ENCODE results near the gene EGFL8. TPM values are rescaled to one million over a fixed set of nuclear protein-coding genes. Genes with fewer than 3 reads are reported as not detected.

EGFL8 gene
- total and polyA plus RNA-seq, 4 donors, result 1.8 to 8.2 (median 1.9) TPM

GRCh38 chr6:32195652-32195901, 31.2 kb downstream of the EGFL8 start:
- no peaks in the 10 kb centered on the region for H3K36me3 ChIP-seq (ENCODE audit: control insufficient read depth in 4 of 4, insufficient read depth in 3 of 4, low read depth in 1 of 4, low read length in 3 of 4)
- WGBS, result under 1% methylated on average over 25 of the region's 25 CpGs
- H3K27ac ChIP-seq (ENCODE audit: low read depth in 1 of 2, low read length in 2 of 2), result peak overlapping the region; percentile 92 to 99
- H3K9ac ChIP-seq (ENCODE audit: low read depth in 1 of 2, low read length in 2 of 2), result no peak overlapping the region
- H3K9me3 ChIP-seq (ENCODE audit: control insufficient read depth in 4 of 4, low read length in 3 of 4), result no peaks in the 10 kb centered on the region
- H3K4me3 ChIP-seq (ENCODE audit: low read depth in 1 of 3, low read length in 3 of 3), result peak overlapping the region in 1 of 3 donors; percentile 54
- TF ChIP-seq HNF4A (conservative IDR thresholded peaks at IDR 0.05) (peak in 1 of 2 donors; percentile 37), RAD21 (IDR thresholded peaks at IDR 0.05) (peak; percentile 44 to 73), YY1 (IDR thresholded peaks at IDR 0.05) (peak; percentile 86), MAX (IDR thresholded peaks at IDR 0.05) (peak; percentile 65), JUND (IDR thresholded peaks at IDR 0.05) (no peak), NR2F2 (IDR thresholded peaks at IDR 0.05) (peak; percentile 17), HNF4G (IDR thresholded peaks at IDR 0.05) (no peak), FOXA1 (IDR thresholded peaks at IDR 0.05) (peak; percentile 74), RXRA (IDR thresholded peaks at IDR 0.05) (peak in 1 of 2 donors; percentile 54), TAF1 (conservative IDR thresholded peaks at IDR 0.05) (no peak), ZBTB33 (IDR thresholded peaks at IDR 0.05) (peak; percentile 73), SP1 (IDR thresholded peaks at IDR 0.05) (peak; percentile 91), CTCF (IDR thresholded peaks at IDR 0.05; ENCODE audit: low read depth, low read length, missing input control) (peak; percentile 80), EGR1 (IDR thresholded peaks at IDR 0.05; ENCODE audit: low read depth in 2 of 2) (peak in 1 of 2 donors; percentile 95), FOXA2 (IDR thresholded peaks at IDR 0.05) (no peak), GABPA (IDR thresholded peaks at IDR 0.05 in 1 of 2, conservative IDR thresholded peaks at IDR 0.05 in 1 of 2) (peak in 1 of 2 donors; percentile 84)
- TF ChIP-seq, protein P1, sequence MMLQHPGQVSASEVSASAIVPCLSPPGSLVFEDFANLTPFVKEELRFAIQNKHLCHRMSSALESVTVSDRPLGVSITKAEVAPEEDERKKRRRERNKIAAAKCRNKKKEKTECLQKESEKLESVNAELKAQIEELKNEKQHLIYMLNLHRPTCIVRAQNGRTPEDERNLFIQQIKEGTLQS (IDR thresholded peaks at IDR 0.05), result no peak
- TF ChIP-seq, protein P2, sequence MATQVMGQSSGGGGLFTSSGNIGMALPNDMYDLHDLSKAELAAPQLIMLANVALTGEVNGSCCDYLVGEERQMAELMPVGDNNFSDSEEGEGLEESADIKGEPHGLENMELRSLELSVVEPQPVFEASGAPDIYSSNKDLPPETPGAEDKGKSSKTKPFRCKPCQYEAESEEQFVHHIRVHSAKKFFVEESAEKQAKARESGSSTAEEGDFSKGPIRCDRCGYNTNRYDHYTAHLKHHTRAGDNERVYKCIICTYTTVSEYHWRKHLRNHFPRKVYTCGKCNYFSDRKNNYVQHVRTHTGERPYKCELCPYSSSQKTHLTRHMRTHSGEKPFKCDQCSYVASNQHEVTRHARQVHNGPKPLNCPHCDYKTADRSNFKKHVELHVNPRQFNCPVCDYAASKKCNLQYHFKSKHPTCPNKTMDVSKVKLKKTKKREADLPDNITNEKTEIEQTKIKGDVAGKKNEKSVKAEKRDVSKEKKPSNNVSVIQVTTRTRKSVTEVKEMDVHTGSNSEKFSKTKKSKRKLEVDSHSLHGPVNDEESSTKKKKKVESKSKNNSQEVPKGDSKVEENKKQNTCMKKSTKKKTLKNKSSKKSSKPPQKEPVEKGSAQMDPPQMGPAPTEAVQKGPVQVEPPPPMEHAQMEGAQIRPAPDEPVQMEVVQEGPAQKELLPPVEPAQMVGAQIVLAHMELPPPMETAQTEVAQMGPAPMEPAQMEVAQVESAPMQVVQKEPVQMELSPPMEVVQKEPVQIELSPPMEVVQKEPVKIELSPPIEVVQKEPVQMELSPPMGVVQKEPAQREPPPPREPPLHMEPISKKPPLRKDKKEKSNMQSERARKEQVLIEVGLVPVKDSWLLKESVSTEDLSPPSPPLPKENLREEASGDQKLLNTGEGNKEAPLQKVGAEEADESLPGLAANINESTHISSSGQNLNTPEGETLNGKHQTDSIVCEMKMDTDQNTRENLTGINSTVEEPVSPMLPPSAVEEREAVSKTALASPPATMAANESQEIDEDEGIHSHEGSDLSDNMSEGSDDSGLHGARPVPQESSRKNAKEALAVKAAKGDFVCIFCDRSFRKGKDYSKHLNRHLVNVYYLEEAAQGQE (IDR thresholded peaks at IDR 0.05), result peak; percentile 53
- H3K4me1 ChIP-seq (ENCODE audit: control insufficient read depth in 4 of 4, insufficient read depth in 4 of 4, low read length in 3 of 4), result peaks cover 2 to 29% (median 16%) of the 10 kb centered on the region in 4 donors
- no peaks in the 10 kb centered on the region for H3K27me3 ChIP-seq (ENCODE audit: control insufficient read depth in 4 of 4, insufficient read depth in 4 of 4, low read length in 3 of 4)
- peak; percentile 100 for DNase-seq (ENCODE audit: low spot score)
